Measurements from ENCODE around the gene ENGASE.

ENGASE gene

GRCh38 chr17:79042421-79043190, 32.0 kb upstream of the ENGASE start:
- DNase-seq (ENCODE audit: low read depth, low spot score) = no peak
- H3K9me3 ChIP-seq (ENCODE audit: low read depth, low read length) = no peaks in the 10 kb centered on the region
- H3K9ac ChIP-seq (ENCODE audit: insufficient read length) = no peak overlapping the region
- H3K27ac ChIP-seq = no peak overlapping the region
- no peak overlapping the region for H3K4me3 ChIP-seq
- no peaks in the 10 kb centered on the region for H3K36me3 ChIP-seq (ENCODE audit: insufficient read depth, low read length)
- TF ChIP-seq EZH2 (IDR thresholded peaks at IDR 0.05) = no peak
- no peak for TF ChIP-seq FOXP2 (optimal IDR thresholded peaks at IDR 0.05; ENCODE audit: control extremely low read depth, extremely low read length, insufficient read depth)
- no peak for TF ChIP-seq POLR2AphosphoS5 (IDR thresholded peaks at IDR 0.05; ENCODE audit: borderline replicate concordance, low read depth, low read length)

DNA sequence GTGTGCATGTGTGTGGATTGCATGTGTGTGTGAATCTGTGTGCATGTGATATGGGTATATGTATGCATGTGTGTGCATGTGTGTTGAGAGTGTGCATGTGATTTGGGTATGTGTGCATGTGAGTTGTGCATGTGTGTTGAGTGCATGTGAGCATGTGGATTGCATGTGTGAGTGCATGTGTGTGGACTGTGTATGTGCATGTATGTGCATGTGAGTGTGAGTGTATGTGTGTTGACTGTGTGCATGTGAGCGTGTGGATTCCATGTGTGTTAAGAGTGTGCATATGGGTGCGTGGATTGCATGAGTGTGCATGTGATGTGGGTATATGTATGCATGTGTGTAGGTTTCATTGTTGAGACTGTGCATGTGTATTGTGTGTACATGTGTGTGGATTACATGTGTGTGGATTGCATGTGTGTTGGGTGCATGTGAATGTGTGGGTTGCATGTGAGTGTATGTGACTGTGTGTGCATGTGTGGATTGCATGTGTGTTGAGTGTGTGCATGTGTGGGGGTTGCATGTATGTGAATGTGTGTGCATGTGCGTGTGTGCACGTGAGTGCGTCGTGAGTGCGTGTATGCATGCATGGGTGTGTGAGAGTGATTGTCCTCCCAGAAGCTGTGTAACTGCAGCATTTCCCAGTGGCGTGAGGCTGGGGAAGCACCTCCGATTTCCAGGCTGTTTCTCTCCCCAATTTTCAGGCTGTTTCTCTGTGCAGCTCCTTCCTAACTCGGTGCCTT, 31.3 kb upstream of the ENGASE start:
- H3K9me3 ChIP-seq (ENCODE audit: low read depth, low read length) = no peaks in the 10 kb centered on the region
- no peak for TF ChIP-seq POLR2AphosphoS5 (IDR thresholded peaks at IDR 0.05; ENCODE audit: borderline replicate concordance, low read depth, low read length)
- TF ChIP-seq FOXP2 (optimal IDR thresholded peaks at IDR 0.05; ENCODE audit: control extremely low read depth, extremely low read length, insufficient read depth) = no peak
- no peak for TF ChIP-seq EZH2 (IDR thresholded peaks at IDR 0.05)
- no peak overlapping the region for H3K9ac ChIP-seq (ENCODE audit: insufficient read length)
- H3K4me3 ChIP-seq = no peak overlapping the region
- H3K36me3 ChIP-seq (ENCODE audit: insufficient read depth, low read length) = no peaks in the 10 kb centered on the region
- DNase-seq (ENCODE audit: low read depth, low spot score) = no peak
- H3K27ac ChIP-seq = no peak overlapping the region

- Histone ChIP-seq H3K36me3 (ENCODE audit: insufficient read depth, low read length) (no peaks in the 10 kb centered on the region), H3K4me3 (no peak overlapping the region), H3K9me3 (ENCODE audit: low read depth, low read length) (no peaks in the 10 kb centered on the region), H3K9ac (ENCODE audit: insufficient read length) (no peak overlapping the region), H3K27ac (no peak overlapping the region)
- DNase-seq (ENCODE audit: low read depth, low spot score) = no peak
- no peak for TF ChIP-seq FOXP2 (optimal IDR thresholded peaks at IDR 0.05; ENCODE audit: control extremely low read depth, extremely low read length, insufficient read depth)
- no peak for TF ChIP-seq EZH2 (IDR thresholded peaks at IDR 0.05)
- no peak for TF ChIP-seq POLR2AphosphoS5 (IDR thresholded peaks at IDR 0.05; ENCODE audit: borderline replicate concordance, low read depth, low read length)
These were observed 30.7 kb upstream of the ENGASE start for GRCh38 chr17:79043931-79044320.

DNA sequence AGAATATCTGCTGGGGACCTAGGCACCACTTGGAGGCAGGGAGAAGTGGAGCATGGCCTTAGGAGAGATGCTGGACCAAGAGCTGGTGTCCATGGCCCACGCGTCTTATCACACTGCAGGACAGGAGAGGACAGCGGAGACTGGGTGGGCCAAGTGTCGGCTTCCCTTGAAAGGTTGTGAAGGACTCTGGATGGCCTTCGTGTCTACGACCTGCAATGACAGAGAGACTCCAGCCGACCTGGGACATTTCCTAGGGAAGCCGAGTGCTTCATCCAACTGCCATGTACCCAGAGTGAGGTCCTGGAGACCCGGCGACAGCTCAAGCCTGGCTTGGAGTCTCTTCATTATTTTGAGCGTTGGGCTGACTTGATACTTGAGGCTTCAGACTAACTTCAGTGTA, 30.2 kb upstream of the ENGASE start:
- TF ChIP-seq FOXP2 (optimal IDR thresholded peaks at IDR 0.05; ENCODE audit: control extremely low read depth, extremely low read length, insufficient read depth) = no peak
- DNase-seq (ENCODE audit: low read depth, low spot score) = no peak
- H3K9me3 ChIP-seq (ENCODE audit: low read depth, low read length) = no peaks in the 10 kb centered on the region

GRCh38 chr17:79045001-79045729, 29.5 kb upstream of the ENGASE start:
- Histone ChIP-seq H3K9ac (ENCODE audit: insufficient read length) (no peak overlapping the region), H3K36me3 (ENCODE audit: insufficient read depth, low read length) (no peaks in the 10 kb centered on the region), H3K27ac (no peak overlapping the region), H3K9me3 (ENCODE audit: low read depth, low read length) (no peaks in the 10 kb centered on the region), H3K4me3 (no peak overlapping the region)
- no peak for TF ChIP-seq POLR2AphosphoS5 (IDR thresholded peaks at IDR 0.05; ENCODE audit: borderline replicate concordance, low read depth, low read length)
- no peak for DNase-seq (ENCODE audit: low read depth, low spot score)

More for the DNA sequence above, 30.2 kb upstream of the ENGASE start:
- H3K9ac ChIP-seq (ENCODE audit: insufficient read length) = no peak overlapping the region
- no peak overlapping the region for H3K4me3 ChIP-seq
- H3K27ac ChIP-seq = no peak overlapping the region
- H3K36me3 ChIP-seq (ENCODE audit: insufficient read depth, low read length) = no peaks in the 10 kb centered on the region

- H3K9me3 ChIP-seq (ENCODE audit: low read depth, low read length) = no peaks in the 10 kb centered on the region
These were observed 28.8 kb upstream of the ENGASE start for GRCh38 chr17:79045842-79046196.

GRCh38 chr17:79046197-79046915, 28.3 kb upstream of the ENGASE start:
- DNase-seq (ENCODE audit: low read depth, low spot score) = no peak
- H3K36me3 ChIP-seq (ENCODE audit: insufficient read depth, low read length) = no peaks in the 10 kb centered on the region
- TF ChIP-seq FOXP2 (optimal IDR thresholded peaks at IDR 0.05; ENCODE audit: control extremely low read depth, extremely low read length, insufficient read depth) (no peak), POLR2AphosphoS5 (IDR thresholded peaks at IDR 0.05; ENCODE audit: borderline replicate concordance, low read depth, low read length) (no peak), EZH2 (IDR thresholded peaks at IDR 0.05) (no peak)
- H3K9me3 ChIP-seq (ENCODE audit: low read depth, low read length) = no peaks in the 10 kb centered on the region
- H3K27ac ChIP-seq = no peak overlapping the region
- H3K4me3 ChIP-seq = no peak overlapping the region; the same call in 1 of the 2 replicates
- H3K9ac ChIP-seq (ENCODE audit: insufficient read length) = no peak overlapping the region

More at GRCh38 chr17:79045842-79046196, 28.8 kb upstream of the ENGASE start:
- H3K9ac ChIP-seq (ENCODE audit: insufficient read length) = no peak overlapping the region
- no peaks in the 10 kb centered on the region for H3K36me3 ChIP-seq (ENCODE audit: insufficient read depth, low read length)
- no peak overlapping the region for H3K27ac ChIP-seq
- no peak overlapping the region for H3K4me3 ChIP-seq
- DNase-seq (ENCODE audit: low read depth, low spot score) = no peak
- TF ChIP-seq POLR2AphosphoS5 (IDR thresholded peaks at IDR 0.05; ENCODE audit: borderline replicate concordance, low read depth, low read length) (no peak), EZH2 (IDR thresholded peaks at IDR 0.05) (no peak), FOXP2 (optimal IDR thresholded peaks at IDR 0.05; ENCODE audit: control extremely low read depth, extremely low read length, insufficient read depth) (no peak)

DNA sequence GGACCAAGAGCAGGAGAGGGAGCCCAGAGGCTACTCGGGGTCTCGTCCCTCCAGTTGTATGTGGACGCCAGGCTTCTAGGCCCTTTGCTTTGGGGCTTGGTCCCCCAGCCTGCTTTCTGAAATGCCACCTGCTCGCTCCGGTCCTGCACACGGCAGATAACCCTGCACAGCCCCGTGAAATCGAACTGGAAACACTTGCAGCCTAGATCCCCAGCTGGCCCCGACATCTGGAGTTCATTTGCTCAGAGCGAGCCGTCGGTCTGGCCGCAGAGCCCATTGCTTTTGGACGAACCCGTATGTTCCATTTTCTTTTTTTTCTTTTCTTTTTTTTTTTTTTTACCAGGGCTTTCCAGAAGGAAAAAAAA, 27.7 kb upstream of the ENGASE start:
- Histone ChIP-seq H3K27ac (no peak overlapping the region), H3K9me3 (ENCODE audit: low read depth, low read length) (no peaks in the 10 kb centered on the region), H3K36me3 (ENCODE audit: insufficient read depth, low read length) (no peaks in the 10 kb centered on the region), H3K9ac (ENCODE audit: insufficient read length) (no peak overlapping the region), H3K4me3 (no peak overlapping the region)
- DNase-seq (ENCODE audit: low read depth, low spot score) = no peak
- TF ChIP-seq POLR2AphosphoS5 (IDR thresholded peaks at IDR 0.05; ENCODE audit: borderline replicate concordance, low read depth, low read length) = no peak
- no peak for TF ChIP-seq FOXP2 (optimal IDR thresholded peaks at IDR 0.05; ENCODE audit: control extremely low read depth, extremely low read length, insufficient read depth)
- no peak for TF ChIP-seq EZH2 (IDR thresholded peaks at IDR 0.05)
